Activated CD4-positive, alpha-beta T cell treated with anti-CD3 and anti-CD28 coated beads, Interleukin-2, Interleukin-4, amounts not matched to agents 100 ng/mL and 50 ng/mL, durations not matched to agents 16 hours and 8 hours (primary cell): ENCODE data around the gene AEN.

Experiments used
- DNase-seq: peaks from one replicate; pipeline ENCODE4 v3.0.0-alpha.2; 2020; ENCODE audit warnings: low spot score

The AEN gene

GRCh38 chr15:88678755-88679154, 57.6 kb downstream of the AEN start:
- DNase-seq: no peak

GRCh38 chr15:88680241-88681001, 59.3 kb downstream of the AEN start:
- DNase-seq: no peak

GRCh38 chr15:88681610-88682221, 60.6 kb downstream of the AEN start:
- no peak for DNase-seq
